HG02840 (cell line): ENCODE data around the gene RPLP2.

ENCODE experiments used
- ATAC-seq: cut with Tn5 transposase; IDR thresholded peaks from one replicate; pipeline ENCODE4 v1.9.1; 2021; ENCODE audit warnings: mild to moderate bottlenecking, moderate library complexity, moderate number of reproducible peaks; ENCODE audit not compliant: unreplicated experiment, low FRiP score

The RPLP2 gene

GRCh38 chr11:773425-773824 lies 36.3 kb upstream of the RPLP2 start:
- ATAC-seq: no peak

GRCh38 chr11:773830-774229 lies 35.9 kb upstream of the RPLP2 start:
- no peak for ATAC-seq

- no peak for ATAC-seq
These were observed 34.7 kb upstream of the RPLP2 start for GRCh38 chr11:774873-775592.

- no peak for ATAC-seq
These were observed 33.6 kb upstream of the RPLP2 start for GRCh38 chr11:776263-776560.

DNA sequence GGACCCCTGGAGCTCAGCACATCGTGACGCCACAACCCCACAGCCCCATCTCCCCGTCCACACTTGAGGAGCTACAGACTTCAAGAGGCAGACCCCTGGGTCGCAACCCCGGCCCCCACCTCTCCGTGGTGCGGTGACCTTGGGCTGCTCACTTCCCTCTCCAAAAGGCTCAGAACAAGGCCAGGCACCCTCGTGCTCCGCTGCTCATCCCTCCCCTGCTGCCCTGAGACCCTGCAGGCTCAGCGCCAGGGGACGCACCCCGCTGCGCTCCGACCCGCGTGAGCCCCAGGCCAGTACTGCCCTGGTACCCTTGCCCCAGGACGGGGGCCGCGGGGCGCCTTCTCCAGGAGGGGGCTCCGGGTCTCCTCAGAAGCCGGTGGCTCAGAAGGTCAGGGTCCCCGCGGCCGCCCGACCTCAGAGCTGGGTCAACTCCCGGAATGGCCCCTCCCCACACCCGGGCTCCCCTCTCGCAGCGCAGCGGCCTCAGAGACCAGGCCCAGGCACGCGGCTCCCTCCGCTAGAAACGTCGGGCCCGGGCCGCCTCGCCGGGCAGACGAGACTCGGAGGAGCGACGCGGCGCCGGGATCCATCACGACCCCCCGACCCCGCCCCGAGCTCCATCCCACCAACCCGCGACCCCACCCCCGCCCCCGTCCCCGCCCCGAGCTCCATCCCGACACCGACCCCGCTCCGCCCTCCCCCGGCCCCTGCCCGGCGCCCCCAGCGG lies 33.0 kb upstream of the RPLP2 start:
- ATAC-seq: peak; percentile 33

DNA sequence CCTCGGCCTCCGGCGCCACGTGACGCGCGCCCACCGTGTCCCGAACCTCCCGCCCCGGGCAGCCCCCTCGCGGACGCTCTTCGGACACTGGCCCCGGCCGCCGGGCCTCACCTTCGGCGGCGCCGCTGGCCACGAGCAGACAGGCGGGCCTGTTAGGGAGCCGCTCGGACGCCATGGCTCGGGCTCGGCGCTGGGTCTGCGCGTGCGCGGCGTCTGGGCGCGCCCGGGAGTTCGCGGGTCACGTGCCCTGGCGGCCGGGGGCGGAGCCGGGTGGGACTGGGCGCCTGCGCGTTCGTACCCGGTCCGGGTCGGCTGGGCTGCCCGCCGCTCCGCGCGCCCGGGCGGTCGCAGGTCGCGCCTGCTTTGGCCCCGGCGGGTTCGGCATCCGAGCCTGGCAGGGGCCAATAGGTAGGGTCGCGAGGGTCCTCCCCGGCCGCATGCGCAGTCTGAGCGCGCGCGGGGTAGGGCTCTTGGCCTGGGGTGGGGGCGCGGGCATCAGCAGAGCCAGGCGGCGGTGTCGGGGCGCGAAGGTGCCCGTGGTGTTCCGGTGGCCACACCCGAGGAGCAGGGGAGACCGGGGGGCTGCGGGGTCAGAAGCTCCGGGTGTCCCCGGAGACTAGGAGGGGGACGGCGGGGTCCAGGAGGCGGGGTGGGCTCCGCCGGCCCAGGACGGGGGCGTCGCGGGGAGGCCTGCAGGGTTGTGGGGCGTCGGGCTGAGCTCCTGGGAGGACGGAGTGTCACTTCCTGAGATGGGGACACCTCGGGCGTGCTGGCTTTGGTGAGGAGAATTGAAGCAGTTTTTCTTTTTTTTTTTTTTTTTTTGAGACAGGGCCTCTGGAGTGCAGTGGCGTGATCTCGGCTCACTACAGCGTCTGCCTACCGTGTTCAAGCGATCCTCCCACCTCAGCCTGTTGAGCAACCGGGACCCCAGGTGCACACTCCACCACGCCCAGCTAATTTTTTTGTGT lies 32.2 kb upstream of the RPLP2 start, which contains the start of gene GATD1:
GATD1 (minus strand) TSS at position 200 of the 968 bp plus-strand sequence; CDS start at position 175, 25 bp downstream.
- ATAC-seq: peak; percentile 66

DNA sequence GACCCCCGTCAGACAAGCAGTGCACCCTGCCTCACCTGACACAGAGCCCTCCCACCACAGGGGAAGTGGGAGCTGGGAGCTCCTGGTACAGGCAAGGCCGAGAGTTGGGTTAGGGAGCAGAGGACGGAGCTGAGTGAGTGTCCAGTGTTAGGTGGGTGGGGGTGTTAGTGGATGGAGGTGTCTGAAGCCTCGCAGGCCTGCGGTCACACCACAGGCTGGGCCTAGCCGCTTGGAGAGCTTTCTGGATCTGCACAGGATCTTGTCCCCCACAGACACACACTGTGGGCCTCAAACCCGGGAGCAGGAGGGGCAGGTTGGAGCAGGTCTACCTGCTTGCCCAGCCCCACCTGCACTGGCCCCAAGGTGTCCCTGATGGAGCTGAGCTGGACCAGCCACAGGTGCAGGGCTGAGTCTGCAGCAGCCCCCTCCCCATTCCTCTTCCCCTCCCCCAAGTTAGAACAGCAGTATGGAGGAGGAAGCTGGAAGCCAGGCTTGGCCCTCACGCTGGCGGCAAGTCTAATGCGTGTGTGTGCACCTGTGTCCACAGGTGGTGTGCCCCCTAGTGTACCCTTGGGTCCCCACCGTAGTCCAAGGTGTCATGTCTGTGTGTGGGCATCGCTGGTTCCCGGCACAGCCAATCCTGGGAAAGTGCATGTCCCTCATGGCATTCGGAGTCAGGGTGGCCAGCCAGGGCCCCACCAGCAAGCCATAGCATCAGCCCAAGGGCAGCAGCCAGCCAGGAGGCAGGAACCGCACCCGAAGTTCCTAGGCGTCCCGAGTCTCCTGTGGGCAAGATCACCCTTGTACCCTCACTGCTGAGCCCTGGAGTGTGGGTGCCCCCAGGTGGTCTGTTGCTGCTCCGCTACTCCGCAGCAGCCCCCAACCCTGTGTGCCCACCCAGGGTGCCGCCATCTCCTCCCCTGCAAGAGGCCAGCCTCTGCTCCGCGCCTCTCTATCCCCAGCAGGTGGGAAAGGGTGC lies 30.5 kb upstream of the RPLP2 start:
- no peak for ATAC-seq

DNA sequence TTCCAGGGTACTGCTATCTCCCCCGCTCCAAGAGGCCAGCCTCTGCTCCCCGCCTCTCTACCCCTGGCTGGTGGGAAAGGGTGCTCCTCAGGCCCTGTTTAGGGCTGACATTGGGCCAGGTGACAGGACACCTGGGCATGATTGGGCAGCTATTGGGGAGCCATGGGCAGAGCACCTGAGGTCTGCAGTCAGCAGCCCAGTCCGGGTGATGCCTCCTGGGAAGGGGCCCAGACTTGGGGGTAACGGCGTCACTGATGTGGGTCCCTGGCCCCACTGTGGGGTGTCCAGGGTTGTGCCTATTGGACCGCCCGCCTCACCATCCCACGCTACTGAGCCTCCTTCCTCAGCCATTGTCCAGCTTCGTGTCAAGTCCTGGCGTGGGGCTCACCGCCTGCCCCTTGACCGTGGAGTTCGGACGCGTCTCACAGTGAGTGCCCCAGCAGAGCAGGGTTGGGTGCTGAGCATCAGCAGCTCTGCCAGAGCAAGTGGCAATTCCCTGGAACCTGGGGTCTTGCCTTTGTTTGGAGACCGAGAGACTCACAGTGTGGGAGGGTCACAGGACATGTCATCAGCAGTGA lies 29.7 kb upstream of the RPLP2 start:
- no peak for ATAC-seq

GRCh38 chr11:782264-783174 lies 27.2 kb upstream of the RPLP2 start:
- ATAC-seq: no peak

GRCh38 chr11:783581-784015 lies 26.2 kb upstream of the RPLP2 start:
- ATAC-seq: no peak

- ATAC-seq: no peak
These were observed 23.3 kb upstream of the RPLP2 start for GRCh38 chr11:786235-787083.

DNA sequence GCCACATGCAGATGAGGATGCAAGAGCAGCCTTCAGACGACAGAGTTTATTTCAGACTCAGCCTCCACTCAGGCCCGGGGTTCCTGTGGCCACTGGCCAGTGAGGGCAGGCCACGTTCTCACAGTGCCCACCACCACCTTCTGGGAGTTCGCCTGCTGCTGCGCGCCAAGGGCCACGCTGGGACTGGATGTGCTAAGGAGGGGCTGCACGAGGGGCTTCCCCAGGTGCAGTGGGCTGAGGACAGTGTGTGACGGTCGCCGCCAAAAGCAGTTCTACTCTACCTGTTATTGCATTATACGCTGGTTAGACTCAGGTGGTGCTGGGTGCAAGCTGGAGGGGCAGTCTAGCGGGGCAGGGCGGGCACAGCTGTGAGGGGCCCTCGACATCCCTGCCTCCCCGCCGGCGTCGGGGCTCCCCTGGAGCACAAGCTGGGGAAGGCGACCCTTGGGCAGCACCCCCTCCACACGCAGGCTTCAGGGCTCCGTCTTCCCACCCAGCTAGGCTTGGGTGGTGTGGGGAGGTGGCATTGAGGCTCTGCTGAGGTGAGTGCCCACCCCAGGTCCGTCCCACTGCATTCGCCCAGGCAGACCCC lies 22.6 kb upstream of the RPLP2 start:
- ATAC-seq: no peak

GRCh38 chr11:788009-788640 lies 21.6 kb upstream of the RPLP2 start:
- no peak for ATAC-seq

- ATAC-seq: no peak
These were observed 20.5 kb upstream of the RPLP2 start for GRCh38 chr11:788953-789940.

DNA sequence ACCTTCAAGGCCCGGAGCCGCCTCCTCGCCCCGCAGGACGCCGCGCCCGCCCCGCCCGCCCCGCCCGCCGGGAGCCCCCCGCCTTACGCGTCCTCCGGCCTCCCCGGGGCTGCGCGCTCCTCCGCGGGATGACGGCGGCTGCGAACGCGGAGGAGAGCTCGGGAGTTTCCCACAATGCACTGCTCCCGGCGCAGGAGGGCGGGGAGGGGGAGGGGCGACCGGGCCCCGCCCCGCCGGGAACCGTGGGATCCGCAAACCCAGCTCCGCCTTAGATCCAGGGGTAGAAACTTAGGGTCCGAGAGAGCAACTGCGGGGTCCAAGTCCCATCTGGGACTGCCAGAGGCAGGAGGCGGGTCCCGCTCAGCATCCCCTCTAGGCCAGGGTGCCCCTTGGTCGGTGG lies 19.8 kb upstream of the RPLP2 start, which contains the start of gene CEND1:
CEND1 (minus strand) TSS at position 148 of the 400 bp plus-strand sequence. CDS start 1,514 bp downstream, outside the sequence.
- no peak for ATAC-seq
